Measurements from ENCODE around the gene IZUMO1R.

DNA sequence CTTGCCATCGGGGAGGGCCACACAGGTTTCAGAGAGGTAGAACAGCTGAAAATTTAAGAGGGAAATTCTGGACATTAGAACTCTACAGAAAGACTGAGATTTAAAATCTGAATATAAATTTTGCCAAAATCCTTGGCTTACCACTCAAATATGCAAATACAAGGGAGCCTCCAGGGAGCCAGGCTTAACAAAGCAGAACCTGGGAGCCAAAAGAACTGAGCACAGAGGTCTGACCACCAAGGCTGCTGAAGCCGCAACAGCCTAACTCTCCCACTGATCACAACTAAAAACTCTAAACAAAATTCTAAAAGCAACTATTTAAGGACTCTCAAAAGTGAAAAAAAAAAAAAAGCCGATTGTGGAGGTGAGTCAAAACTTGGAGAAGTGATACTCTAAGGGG, 34.3 kb downstream of the IZUMO1R start:
- TF ChIP-seq, protein P1, sequence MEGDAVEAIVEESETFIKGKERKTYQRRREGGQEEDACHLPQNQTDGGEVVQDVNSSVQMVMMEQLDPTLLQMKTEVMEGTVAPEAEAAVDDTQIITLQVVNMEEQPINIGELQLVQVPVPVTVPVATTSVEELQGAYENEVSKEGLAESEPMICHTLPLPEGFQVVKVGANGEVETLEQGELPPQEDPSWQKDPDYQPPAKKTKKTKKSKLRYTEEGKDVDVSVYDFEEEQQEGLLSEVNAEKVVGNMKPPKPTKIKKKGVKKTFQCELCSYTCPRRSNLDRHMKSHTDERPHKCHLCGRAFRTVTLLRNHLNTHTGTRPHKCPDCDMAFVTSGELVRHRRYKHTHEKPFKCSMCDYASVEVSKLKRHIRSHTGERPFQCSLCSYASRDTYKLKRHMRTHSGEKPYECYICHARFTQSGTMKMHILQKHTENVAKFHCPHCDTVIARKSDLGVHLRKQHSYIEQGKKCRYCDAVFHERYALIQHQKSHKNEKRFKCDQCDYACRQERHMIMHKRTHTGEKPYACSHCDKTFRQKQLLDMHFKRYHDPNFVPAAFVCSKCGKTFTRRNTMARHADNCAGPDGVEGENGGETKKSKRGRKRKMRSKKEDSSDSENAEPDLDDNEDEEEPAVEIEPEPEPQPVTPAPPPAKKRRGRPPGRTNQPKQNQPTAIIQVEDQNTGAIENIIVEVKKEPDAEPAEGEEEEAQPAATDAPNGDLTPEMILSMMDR (IDR thresholded peaks at IDR 0.05): no peak
- no peak for TF ChIP-seq EP300 (IDR thresholded peaks at IDR 0.05)
- TF ChIP-seq POLR2A (IDR thresholded peaks at IDR 0.05): no peak
